Neural cell (in vitro differentiated cells): ENCODE results near the gene ZDHHC3.

Source experiments
- POLR2AphosphoS5 ChIP-seq: IDR thresholded peaks from 2 replicates; pipeline ENCODE4 v1.6.1; 2012
- RAD21 ChIP-seq: fragments of 450-650 bp; conservative IDR thresholded peaks from 2 replicates; pipeline ENCODE4 v1.6.1; 2014; ENCODE audit warnings: antibody characterized with exemption, mild to moderate bottlenecking, moderate library complexity
- TF ChIP-seq, protein P1 (sequence below): fragments of 450-650 bp; IDR thresholded peaks from 2 replicates; pipeline ENCODE4 v1.5.1; 2014; ENCODE audit warnings: antibody characterized with exemption, mild to moderate bottlenecking, moderate library complexity; ENCODE audit not compliant: poor library complexity, severe bottlenecking

DNA sequence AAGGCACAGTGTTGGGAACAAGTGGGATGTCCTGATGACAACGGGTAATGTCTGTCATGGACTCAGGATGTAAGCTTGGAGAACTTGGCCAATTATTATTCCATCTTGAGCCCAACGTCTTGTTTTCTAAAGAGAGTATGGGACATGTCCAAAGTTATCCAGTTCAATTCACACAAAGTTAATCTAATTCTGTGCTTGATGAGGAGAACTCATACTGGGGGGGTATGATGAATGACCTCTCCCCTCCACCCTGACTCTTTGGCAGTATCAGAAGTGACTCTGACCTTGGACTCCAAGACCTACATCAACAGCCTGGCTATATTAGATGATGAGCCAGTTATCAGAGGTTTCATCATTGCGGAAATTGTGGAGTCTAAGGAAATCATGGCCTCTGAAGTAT is 65.3 kb downstream of the ZDHHC3 start:
- TF ChIP-seq RAD21 (no peak), POLR2AphosphoS5 (no peak)
- TF ChIP-seq, protein P1, sequence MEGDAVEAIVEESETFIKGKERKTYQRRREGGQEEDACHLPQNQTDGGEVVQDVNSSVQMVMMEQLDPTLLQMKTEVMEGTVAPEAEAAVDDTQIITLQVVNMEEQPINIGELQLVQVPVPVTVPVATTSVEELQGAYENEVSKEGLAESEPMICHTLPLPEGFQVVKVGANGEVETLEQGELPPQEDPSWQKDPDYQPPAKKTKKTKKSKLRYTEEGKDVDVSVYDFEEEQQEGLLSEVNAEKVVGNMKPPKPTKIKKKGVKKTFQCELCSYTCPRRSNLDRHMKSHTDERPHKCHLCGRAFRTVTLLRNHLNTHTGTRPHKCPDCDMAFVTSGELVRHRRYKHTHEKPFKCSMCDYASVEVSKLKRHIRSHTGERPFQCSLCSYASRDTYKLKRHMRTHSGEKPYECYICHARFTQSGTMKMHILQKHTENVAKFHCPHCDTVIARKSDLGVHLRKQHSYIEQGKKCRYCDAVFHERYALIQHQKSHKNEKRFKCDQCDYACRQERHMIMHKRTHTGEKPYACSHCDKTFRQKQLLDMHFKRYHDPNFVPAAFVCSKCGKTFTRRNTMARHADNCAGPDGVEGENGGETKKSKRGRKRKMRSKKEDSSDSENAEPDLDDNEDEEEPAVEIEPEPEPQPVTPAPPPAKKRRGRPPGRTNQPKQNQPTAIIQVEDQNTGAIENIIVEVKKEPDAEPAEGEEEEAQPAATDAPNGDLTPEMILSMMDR, result no peak
